Measurements from ENCODE around the gene SSX3. TPM values are rescaled to one million over a fixed set of nuclear protein-coding genes. Genes with fewer than 3 reads are reported as not detected.

The SSX3 gene
- polyA plus RNA-seq, 1 experiment: not detected

DNA sequence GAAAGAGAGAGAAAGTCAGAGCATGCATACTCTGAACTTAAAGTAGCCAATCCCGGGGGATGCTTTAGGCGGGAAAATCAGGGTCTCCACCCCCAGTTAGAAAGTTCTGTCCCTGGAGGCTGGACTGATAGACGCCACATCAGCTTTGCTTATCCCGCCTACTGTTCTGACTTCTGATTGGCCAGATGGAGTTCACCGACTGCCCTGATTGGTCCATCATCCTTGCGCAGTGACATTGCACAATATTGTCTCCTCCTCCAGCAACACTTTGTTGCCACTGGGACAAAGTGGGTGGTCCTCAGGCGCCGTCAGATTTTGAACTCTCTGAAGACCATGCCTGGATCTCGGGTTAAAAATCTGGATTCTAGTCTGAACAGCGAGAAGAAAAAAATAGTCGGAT is 50.3 kb downstream of the SSX3 start:
- no peak overlapping the region for H3K27ac ChIP-seq (ENCODE audit: low read depth, low read length)
- CTCF ChIA-PET: no interaction called here
- no peaks in the 10 kb centered on the region for H3K9me3 ChIP-seq (ENCODE audit: control insufficient read depth, insufficient read depth, low read length)
- no peaks in the 10 kb centered on the region for H3K27me3 ChIP-seq (ENCODE audit: control insufficient read depth, insufficient read depth, low read length)
- no peak for DNase-seq (ENCODE audit: low read depth, low spot score)
- POLR2A ChIA-PET: no interaction called here
- TF ChIP-seq, protein P1, sequence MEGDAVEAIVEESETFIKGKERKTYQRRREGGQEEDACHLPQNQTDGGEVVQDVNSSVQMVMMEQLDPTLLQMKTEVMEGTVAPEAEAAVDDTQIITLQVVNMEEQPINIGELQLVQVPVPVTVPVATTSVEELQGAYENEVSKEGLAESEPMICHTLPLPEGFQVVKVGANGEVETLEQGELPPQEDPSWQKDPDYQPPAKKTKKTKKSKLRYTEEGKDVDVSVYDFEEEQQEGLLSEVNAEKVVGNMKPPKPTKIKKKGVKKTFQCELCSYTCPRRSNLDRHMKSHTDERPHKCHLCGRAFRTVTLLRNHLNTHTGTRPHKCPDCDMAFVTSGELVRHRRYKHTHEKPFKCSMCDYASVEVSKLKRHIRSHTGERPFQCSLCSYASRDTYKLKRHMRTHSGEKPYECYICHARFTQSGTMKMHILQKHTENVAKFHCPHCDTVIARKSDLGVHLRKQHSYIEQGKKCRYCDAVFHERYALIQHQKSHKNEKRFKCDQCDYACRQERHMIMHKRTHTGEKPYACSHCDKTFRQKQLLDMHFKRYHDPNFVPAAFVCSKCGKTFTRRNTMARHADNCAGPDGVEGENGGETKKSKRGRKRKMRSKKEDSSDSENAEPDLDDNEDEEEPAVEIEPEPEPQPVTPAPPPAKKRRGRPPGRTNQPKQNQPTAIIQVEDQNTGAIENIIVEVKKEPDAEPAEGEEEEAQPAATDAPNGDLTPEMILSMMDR (IDR thresholded peaks at IDR 0.05; ENCODE audit: low read depth, low read length): no peak
- H3K4me3 ChIP-seq (ENCODE audit: low read depth, low read length): no peak overlapping the region

Small RNA genes lying within 50 kb of the gene (small RNA-seq; reads per million reads assigned to genes)
- gene AL606490.7 (ENCODE audit: insufficient read length, low read depth): not detected
- not detected for gene AL606490.9 (ENCODE audit: insufficient read length, low read depth)

Other genes with a start within 250 kb of the SSX3 start
- gene SPACA5B, start 226.1 kb downstream of the SSX3 start, polyA plus RNA-seq (2011; rRNA removed): not detected in 2 replicates
- not detected in 2 replicates for gene SSX5, start 159.9 kb downstream of the SSX3 start, polyA plus RNA-seq (2011; rRNA removed)
- not detected in 2 replicates for gene SSX1, start 101.3 kb downstream of the SSX3 start, polyA plus RNA-seq (2011; rRNA removed)
- gene SSX4, start 26.8 kb upstream of the SSX3 start, polyA plus RNA-seq (2011; rRNA removed): not detected in 2 replicates
- not detected in 2 replicates for gene SSX4B, start 55.3 kb upstream of the SSX3 start, polyA plus RNA-seq (2011; rRNA removed)
- 19.1 and 22.3 TPM in 2 replicates for gene SLC38A5, start 113.6 kb upstream of the SSX3 start, polyA plus RNA-seq (2011; rRNA removed)
- gene FTSJ1, start 119.5 kb upstream of the SSX3 start, polyA plus RNA-seq (2011; rRNA removed): 19.7 and 26.3 TPM in 2 replicates
- gene PORCN, start 152.3 kb upstream of the SSX3 start, polyA plus RNA-seq (2011; rRNA removed): 8.4 and 11.6 TPM in 2 replicates
- gene EBP, start 165.1 kb upstream of the SSX3 start, polyA plus RNA-seq (2011; rRNA removed): 19.8 and 23.8 TPM in 2 replicates
- 7.9 and 9.3 TPM in 2 replicates for gene TBC1D25, start 183.0 kb upstream of the SSX3 start, polyA plus RNA-seq (2011; rRNA removed)
- gene RBM3, start 217.8 kb upstream of the SSX3 start, polyA plus RNA-seq (2011; rRNA removed): 294 and 317 TPM in 2 replicates
- gene WDR13, start 240.8 kb upstream of the SSX3 start, polyA plus RNA-seq (2011; rRNA removed): 24.1 and 50.3 TPM in 2 replicates

All from AG04450 (cell line).